Measurements from ENCODE around the gene SFMBT1. TPM values are rescaled to one million over a fixed set of nuclear protein-coding genes. Genes with fewer than 3 reads are reported as not detected.

Gene SFMBT1
- total RNA-seq, 4 donors from 2014 or later, result 3.3 to 37.9 (median 15.1) TPM

DNA sequence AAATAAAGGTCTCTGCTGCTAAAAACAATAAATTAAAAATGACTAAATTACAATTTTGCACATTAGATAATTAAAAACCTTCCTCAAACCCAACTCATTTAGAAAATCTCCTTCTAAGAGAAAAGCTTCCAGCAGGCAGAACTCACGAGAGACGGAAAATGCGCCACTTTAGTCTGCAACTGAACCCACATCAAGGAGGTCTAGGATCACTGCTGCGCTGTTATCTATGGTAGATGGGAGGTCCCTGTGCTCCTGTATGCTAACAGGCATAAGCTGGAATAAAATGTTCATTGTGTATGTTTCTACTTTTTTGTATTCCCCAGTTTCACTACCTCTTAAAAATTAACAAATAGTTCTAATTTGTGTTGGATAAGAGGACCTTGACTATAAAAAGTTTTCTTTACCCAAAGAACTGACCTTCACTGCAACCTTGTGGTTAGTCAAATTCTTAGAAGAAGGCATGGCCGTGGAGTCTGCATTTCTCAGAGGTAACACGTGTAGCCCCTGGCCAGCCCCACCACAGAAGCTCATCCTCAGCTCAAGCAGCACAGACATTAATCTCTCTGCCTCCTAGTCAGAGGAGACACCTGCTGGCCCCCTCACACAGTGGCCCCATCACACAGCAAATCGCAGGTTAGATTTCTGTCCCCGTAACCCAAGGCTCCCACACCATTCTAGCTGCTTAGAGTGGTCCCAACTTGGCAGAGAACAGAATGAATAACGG lies 170.8 kb downstream of the SFMBT1 start:
- intact Hi-C loops (cut with DNase I; ENCODE audit: low total_unique reads), result no loop called here
- no peaks in the 10 kb centered on the region for H3K27me3 ChIP-seq
- DNase-seq, result no peak

DNA sequence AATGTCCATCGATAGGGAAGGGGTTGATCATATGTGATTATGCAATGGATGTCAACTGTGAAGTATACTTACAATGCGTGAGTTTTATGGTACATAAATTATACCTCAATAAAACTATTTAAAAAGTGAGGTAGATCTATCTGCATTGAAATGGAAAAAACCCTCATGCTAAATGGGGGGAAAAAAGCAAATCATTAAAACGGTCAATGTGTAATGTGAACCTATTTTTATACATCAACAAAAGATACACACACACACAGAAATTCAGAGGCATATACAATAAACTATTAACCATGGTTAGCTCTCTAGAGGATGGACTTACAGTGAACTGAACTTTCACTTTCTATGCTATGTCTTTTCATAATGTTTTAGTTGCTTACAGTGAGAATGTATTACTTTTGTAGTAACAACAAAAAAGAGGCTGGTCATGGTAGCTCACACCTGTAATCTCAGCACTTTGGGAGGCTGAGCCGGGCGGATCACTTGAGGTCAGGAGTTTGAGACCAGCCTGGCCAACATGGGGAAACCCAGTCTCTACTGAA lies 171.6 kb downstream of the SFMBT1 start:
- DNase-seq, result no peak
- Histone ChIP-seq H3K4me3 (no peak overlapping the region), H3K4me1 (no peaks in the 10 kb centered on the region), H3K27ac (no peak overlapping the region), H3K36me3 (no peaks in the 10 kb centered on the region), H3K9me3 (no peaks in the 10 kb centered on the region), H3K27me3 (no peaks in the 10 kb centered on the region)
- intact Hi-C loops (cut with DNase I; ENCODE audit: low total_unique reads), result no loop called here
- TF ChIP-seq, protein P1, sequence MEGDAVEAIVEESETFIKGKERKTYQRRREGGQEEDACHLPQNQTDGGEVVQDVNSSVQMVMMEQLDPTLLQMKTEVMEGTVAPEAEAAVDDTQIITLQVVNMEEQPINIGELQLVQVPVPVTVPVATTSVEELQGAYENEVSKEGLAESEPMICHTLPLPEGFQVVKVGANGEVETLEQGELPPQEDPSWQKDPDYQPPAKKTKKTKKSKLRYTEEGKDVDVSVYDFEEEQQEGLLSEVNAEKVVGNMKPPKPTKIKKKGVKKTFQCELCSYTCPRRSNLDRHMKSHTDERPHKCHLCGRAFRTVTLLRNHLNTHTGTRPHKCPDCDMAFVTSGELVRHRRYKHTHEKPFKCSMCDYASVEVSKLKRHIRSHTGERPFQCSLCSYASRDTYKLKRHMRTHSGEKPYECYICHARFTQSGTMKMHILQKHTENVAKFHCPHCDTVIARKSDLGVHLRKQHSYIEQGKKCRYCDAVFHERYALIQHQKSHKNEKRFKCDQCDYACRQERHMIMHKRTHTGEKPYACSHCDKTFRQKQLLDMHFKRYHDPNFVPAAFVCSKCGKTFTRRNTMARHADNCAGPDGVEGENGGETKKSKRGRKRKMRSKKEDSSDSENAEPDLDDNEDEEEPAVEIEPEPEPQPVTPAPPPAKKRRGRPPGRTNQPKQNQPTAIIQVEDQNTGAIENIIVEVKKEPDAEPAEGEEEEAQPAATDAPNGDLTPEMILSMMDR (IDR thresholded peaks at IDR 0.05), result no peak
- TF ChIP-seq POLR2A (IDR thresholded peaks at IDR 0.05), result no peak

More for the DNA sequence above, 170.8 kb downstream of the SFMBT1 start:
- Histone ChIP-seq H3K36me3 (no peaks in the 10 kb centered on the region), H3K4me3 (no peak overlapping the region), H3K27ac (no peak overlapping the region), H3K4me1 (no peaks in the 10 kb centered on the region), H3K9me3 (no peaks in the 10 kb centered on the region)
- TF ChIP-seq, protein P1 (IDR thresholded peaks at IDR 0.05), result no peak
- no peak for TF ChIP-seq POLR2A (IDR thresholded peaks at IDR 0.05)

DNA sequence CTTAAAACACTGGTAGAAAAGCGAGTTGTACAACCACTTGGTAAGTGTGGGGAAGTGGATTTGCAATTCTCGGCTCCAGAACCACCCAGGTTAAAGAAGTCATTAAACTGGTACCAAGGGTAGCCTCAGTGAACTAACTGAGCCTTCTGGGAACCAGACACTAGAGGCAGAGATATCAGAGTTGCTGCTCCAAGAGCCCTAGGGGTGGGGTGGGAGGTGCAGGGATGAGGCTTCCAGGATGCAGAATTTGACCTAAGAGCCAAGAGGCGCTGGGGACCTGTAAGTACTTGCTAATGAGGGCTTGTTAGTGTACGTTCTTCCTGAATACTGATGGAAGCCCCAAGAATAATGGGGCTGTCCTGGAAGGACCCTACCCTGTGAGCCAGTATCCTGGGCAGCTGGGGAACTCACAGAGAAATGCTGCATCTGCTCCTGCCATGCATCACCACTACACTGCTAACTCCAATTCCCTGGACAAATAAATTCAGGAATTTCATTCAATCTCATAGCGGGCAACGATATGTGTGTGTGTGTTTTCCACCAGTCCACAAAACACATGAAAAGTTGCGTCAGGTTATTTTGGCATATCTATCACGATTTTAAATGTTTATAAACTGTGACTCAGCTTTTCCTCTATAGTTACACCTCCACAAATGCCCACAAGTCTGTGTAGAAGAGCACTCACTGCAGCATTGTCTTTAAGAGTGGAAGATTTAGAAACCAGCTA lies 172.3 kb downstream of the SFMBT1 start:
- H3K4me1 ChIP-seq, result no peaks in the 10 kb centered on the region
- no peaks in the 10 kb centered on the region for H3K27me3 ChIP-seq
- no peaks in the 10 kb centered on the region for H3K36me3 ChIP-seq
- no peak overlapping the region for H3K4me3 ChIP-seq
- intact Hi-C loops (cut with DNase I; ENCODE audit: low total_unique reads), result no loop called here
- TF ChIP-seq POLR2A (IDR thresholded peaks at IDR 0.05), result no peak
- TF ChIP-seq, protein P1 (IDR thresholded peaks at IDR 0.05), result no peak
- no peak for DNase-seq
- no peak overlapping the region for H3K27ac ChIP-seq
- H3K9me3 ChIP-seq, result no peaks in the 10 kb centered on the region

DNA sequence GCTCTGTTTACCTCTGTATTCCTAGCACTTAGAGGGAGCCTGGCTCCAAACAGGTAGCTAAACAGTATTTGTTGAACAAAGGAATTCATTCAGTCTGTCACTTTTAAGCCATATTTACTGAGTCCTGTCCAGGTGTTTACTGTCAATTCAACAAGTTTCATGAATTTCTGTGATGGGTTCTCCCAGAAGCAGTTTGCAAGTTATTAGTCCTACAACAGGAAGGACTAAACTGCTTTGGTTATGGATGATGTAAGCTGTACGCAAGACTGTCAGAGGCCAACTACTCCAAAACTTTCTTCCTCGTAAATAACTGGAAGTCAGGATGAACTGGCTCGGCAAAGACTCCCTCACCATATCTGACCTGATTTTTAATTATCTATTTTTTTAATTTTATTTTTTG lies 173.6 kb downstream of the SFMBT1 start:
- intact Hi-C loops (cut with DNase I; ENCODE audit: low total_unique reads), result no loop called here
- no peak overlapping the region for H3K27ac ChIP-seq
- H3K9me3 ChIP-seq, result no peaks in the 10 kb centered on the region
- no peaks in the 10 kb centered on the region for H3K27me3 ChIP-seq
- no peak for DNase-seq
- no peak overlapping the region for H3K4me3 ChIP-seq
- H3K36me3 ChIP-seq, result no peaks in the 10 kb centered on the region
- TF ChIP-seq, protein P1 (IDR thresholded peaks at IDR 0.05), result no peak
- TF ChIP-seq POLR2A (IDR thresholded peaks at IDR 0.05), result no peak
- no peaks in the 10 kb centered on the region for H3K4me1 ChIP-seq

DNA sequence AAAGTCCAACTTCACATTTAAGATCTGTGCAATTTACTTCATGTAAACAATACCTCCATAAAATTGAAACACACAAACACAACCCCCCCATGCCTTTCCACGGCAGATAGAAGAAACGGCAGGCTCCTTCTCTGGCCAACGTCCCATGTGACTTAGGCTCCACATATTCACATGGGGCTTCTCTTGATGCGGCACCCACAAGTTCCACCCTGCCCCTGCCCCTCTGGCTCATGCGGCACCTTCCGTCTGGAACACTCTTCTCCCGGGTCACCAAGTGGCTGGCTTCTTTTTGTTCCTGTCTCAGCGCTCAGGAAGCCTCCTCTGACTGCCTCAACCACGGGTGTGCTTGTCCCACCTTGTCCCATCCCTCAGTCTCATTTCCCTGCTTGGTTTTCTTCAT lies 174.1 kb downstream of the SFMBT1 start:
- Histone ChIP-seq H3K27me3 (no peaks in the 10 kb centered on the region), H3K4me3 (no peak overlapping the region), H3K36me3 (no peaks in the 10 kb centered on the region), H3K27ac (no peak overlapping the region), H3K4me1 (no peaks in the 10 kb centered on the region), H3K9me3 (no peaks in the 10 kb centered on the region)
- no peak for TF ChIP-seq POLR2A (IDR thresholded peaks at IDR 0.05)
- TF ChIP-seq, protein P1 (IDR thresholded peaks at IDR 0.05), result no peak
- no peak for DNase-seq
- intact Hi-C loops (cut with DNase I; ENCODE audit: low total_unique reads), result no loop called here
